Gastroesophageal sphincter (tissue), 4 donors: ENCODE data around the gene IFNW1. TPM values are rescaled to one million over a fixed set of nuclear protein-coding genes. Genes with fewer than 3 reads are reported as not detected.
A peak's percentile ranks its signal among the peaks of the same experiment; 100 is the strongest.
"Not testable (repeated sequence)": the region's sequence is repeated elsewhere in the genome, so short reads cannot be mapped to it uniquely, and the experiment has no call there.

Source experiments
- ATAC-seq: fragments of 150-250 bp; one replicate; pipeline ENCODE4 v1.9.1; 2016; ENCODE audit warnings: mild to moderate bottlenecking, moderate library complexity
- H3K27ac ChIP-seq, 4 donors: fragments of 200-600 bp; sonication (generic) in 3 of 4; 1 replicate in 3 of 4; 2 replicates in 1 of 4; pipeline ENCODE4 v1.5.1; 2016 to 2019
- H3K27me3 ChIP-seq: fragments of 200-600 bp; sonication (generic); one replicate; pipeline ENCODE4 v1.5.1; 2019
- H3K36me3 ChIP-seq, 2 donors: fragments of 200-600 bp; sonication (generic); one replicate each; pipeline ENCODE4 v1.5.1; 2019; ENCODE audit warnings: control low read depth in 1 of 2
- H3K4me1 ChIP-seq, 3 donors: fragments of 200-600 bp; sonication (generic); 1 replicate in 2 of 3; 2 replicates in 1 of 3; pipeline ENCODE4 v1.5.1; 2016 to 2019; ENCODE audit warnings: control low read depth in 2 of 3
- H3K4me3 ChIP-seq, 2 donors: fragments of 200-600 bp; sonication (generic); one replicate each; pipeline ENCODE4 v1.5.1; 2019; ENCODE audit warnings: mild to moderate bottlenecking in 1 of 2, moderate library complexity in 1 of 2
- H3K9me3 ChIP-seq, 3 donors: fragments of 200-600 bp; sonication (generic); one replicate each; pipeline ENCODE4 v1.5.1; 2017 to 2019; ENCODE audit warnings: control low read depth in 2 of 3
- CTCF ChIP-seq, 4 experiments: fragments of 200-600 bp in 2 of 4; fragments of 450-650 bp in 2 of 4; sonication (generic) in 1 of 4; IDR thresholded peaks; one replicate each; pipeline ENCODE4 v1.5.1; 2017 to 2019; ENCODE audit warnings: antibody characterized with exemption in 4 of 4, mild to moderate bottlenecking in 2 of 4, moderate library complexity in 2 of 4
- EP300 ChIP-seq: sonication (generic); formaldehyde crosslinking; IDR thresholded peaks from one replicate; pipeline ENCODE4 v1.6.1; 2017; ENCODE audit warnings: antibody characterized with exemption, mild to moderate bottlenecking
- POLR2A ChIP-seq, 2 donors: fragments of 450-650 bp; IDR thresholded peaks; one replicate each; pipeline ENCODE4 v1.6.1; 2017; ENCODE audit warnings: antibody characterized with exemption in 2 of 2, mild to moderate bottlenecking in 2 of 2, moderate library complexity in 1 of 2
- POLR2AphosphoS5 ChIP-seq: sonication (generic); formaldehyde crosslinking; IDR thresholded peaks from one replicate; pipeline ENCODE4 v1.6.1; 2017; ENCODE audit warnings: antibody characterized with exemption
- WGBS, 2 donors: methylation state at CpG; one replicate each; pipeline ENCODE4 v1.1.5; 2018; ENCODE audit warnings: low coverage in 1 of 2; 5-methylcytosine and 5-hydroxymethylcytosine counted together
- total RNA-seq, 4 donors: library from RNA; depleted of rRNA; stranded (reverse); fragments of >200 nt; gene quantifications; one replicate each; pipeline ENCODE4 v1.1.0, GENCODE V29; 2016

The IFNW1 gene
- total RNA-seq, result not detected

- WGBS, 2 donors, result 26 to 60% methylated on average over 1 of the region's 1 CpG
- Histone ChIP-seq H3K27ac (no peak within 1 kb of the TSS), H3K4me1 (no peaks in the 10 kb centered on the region), H3K9me3 (no peaks in the 10 kb centered on the region), H3K36me3 (no peaks in the 10 kb centered on the region), H3K4me3 (no peak within 1 kb of the TSS), H3K27me3 (no peaks in the 10 kb centered on the region)
- ATAC-seq, result no peak
- TF ChIP-seq POLR2AphosphoS5 (no peak), POLR2A (IDR thresholded peaks at IDR 0.05) (no peak), EP300 (no peak), CTCF (IDR thresholded peaks at IDR 0.05) (no peak)
Observed at GRCh38 chr9:21141427-21141882, at the start of gene IFNW1. Gene IFNW1 (minus strand): TSS chr9:21141832. CDS start chr9:21141570, 262 bp downstream.

- not testable (repeated sequence) for H3K27me3 ChIP-seq, H3K27ac ChIP-seq, H3K9me3 ChIP-seq, H3K4me3 ChIP-seq, ATAC-seq, H3K36me3 ChIP-seq, H3K4me1 ChIP-seq
- 80 to 83% methylated on average over 2 of the region's 3 CpGs for WGBS, 2 donors
Observed at GRCh38 chr9:21187487-21187886, 45.9 kb upstream of the IFNW1 start, which contains the start of gene IFNA4. Gene IFNA4 (minus strand): TSS chr9:21187587. CDS start chr9:21187531, 56 bp downstream.

GRCh38 chr9:21182810-21183736, 41.4 kb upstream of the IFNW1 start:
- ATAC-seq, result peak; percentile 62
- 10 to 37% methylated on average over 3 to 4 of the region's 4 CpGs for WGBS, 2 donors

DNA sequence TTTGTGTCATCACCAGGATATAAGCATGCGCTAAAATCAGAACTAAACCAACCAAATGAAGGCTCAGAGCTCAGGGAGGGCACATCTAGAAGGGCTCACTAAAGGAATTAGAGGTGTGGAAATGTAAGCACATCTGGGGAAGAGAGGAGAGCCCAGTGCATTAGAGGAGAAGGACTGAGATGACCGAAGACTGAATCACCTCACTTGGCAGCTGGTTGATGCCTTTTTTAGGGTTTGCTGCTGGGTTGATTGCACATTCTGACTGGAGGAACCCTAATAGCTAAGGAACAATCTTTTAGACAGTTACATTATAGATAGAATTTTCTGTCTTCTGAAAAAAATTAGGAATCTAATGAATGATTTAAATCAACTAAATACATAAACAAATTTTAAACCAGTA, 33.0 kb upstream of the IFNW1 start:
- WGBS, 2 donors, result 68 to 100% methylated on average over 2 of the region's 2 CpGs
- Histone ChIP-seq H3K4me1 (no peaks in the 10 kb centered on the region), H3K9me3 (no peaks in the 10 kb centered on the region), H3K4me3 (no peak overlapping the region), H3K27ac (no peak overlapping the region), H3K27me3 (no peaks in the 10 kb centered on the region), H3K36me3 (no peaks in the 10 kb centered on the region)
- no peak for ATAC-seq
- TF ChIP-seq EP300 (no peak), CTCF (IDR thresholded peaks at IDR 0.05) (no peak), POLR2AphosphoS5 (no peak), POLR2A (IDR thresholded peaks at IDR 0.05) (no peak)

More at GRCh38 chr9:21182810-21183736, 41.4 kb upstream of the IFNW1 start:
- H3K4me3 ChIP-seq, H3K36me3 ChIP-seq, H3K27ac ChIP-seq, H3K9me3 ChIP-seq, H3K4me1 ChIP-seq, H3K27me3 ChIP-seq: not testable (repeated sequence)
- peak in 1 of 4 experiments; percentile 38 for TF ChIP-seq CTCF (IDR thresholded peaks at IDR 0.05)

- TF ChIP-seq POLR2AphosphoS5 (no peak), CTCF (IDR thresholded peaks at IDR 0.05) (no peak), POLR2A (IDR thresholded peaks at IDR 0.05) (no peak), EP300 (no peak)
- no peaks in the 10 kb centered on the region for H3K36me3 ChIP-seq
Observed at GRCh38 chr9:21172156-21172555, 30.5 kb upstream of the IFNW1 start.

More at GRCh38 chr9:21172156-21172555, 30.5 kb upstream of the IFNW1 start:
- no peaks in the 10 kb centered on the region for H3K4me1 ChIP-seq
- H3K27me3 ChIP-seq, result no peaks in the 10 kb centered on the region
- no peak overlapping the region for H3K27ac ChIP-seq
- no peak for ATAC-seq
- no peaks in the 10 kb centered on the region for H3K9me3 ChIP-seq
- H3K4me3 ChIP-seq, result no peak overlapping the region
- 92% methylated on average over 3 of the region's 3 CpGs for WGBS, 2 donors
